ENCODE measurements around the gene TEX2. TPM values are rescaled to one million over a fixed set of nuclear protein-coding genes. Genes with fewer than 3 reads are reported as not detected.

TEX2 gene
- total RNA-seq, 1 experiment from 2014 or later = 10.8 TPM

DNA sequence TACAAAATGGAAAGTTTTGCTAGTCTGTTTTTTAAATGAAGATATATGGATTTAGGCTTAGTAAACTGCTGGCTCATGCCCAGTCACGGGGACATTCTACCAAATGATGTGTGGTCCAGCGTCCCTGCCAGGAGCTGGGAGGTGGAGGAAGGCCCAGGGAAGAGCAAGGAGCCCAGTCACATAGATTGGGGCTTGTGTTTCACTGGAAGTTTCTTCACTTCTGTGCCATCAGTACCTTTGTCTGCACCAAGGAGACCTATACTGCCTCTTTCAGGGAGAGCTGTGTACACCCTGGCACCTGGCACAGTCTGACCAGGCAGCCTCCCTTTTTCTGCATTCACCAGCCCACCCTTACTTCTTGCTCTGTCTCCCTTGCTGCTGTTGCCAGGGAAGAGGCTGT is 100.5 kb downstream of the TEX2 start (continued):
- TF ChIP-seq, protein P1, sequence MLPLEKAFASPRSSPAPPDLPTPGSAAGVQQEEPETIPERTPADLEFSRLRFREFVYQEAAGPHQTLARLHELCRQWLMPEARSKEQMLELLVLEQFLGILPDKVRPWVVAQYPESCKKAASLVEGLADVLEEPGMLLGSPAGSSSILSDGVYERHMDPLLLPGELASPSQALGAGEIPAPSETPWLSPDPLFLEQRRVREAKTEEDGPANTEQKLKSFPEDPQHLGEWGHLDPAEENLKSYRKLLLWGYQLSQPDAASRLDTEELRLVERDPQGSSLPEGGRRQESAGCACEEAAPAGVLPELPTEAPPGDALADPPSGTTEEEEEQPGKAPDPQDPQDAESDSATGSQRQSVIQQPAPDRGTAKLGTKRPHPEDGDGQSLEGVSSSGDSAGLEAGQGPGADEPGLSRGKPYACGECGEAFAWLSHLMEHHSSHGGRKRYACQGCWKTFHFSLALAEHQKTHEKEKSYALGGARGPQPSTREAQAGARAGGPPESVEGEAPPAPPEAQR (CRISPR knock-in tag; IDR thresholded peaks at IDR 0.05) = no peak

GRCh38 chr17:64161380-64162176 is 101.5 kb downstream of the TEX2 start:
- H3K9me3 Mint-ChIP-seq = no peaks in the 10 kb centered on the region
- POLR2A ChIA-PET = interaction anchor here (0.5 kb wide), 2 partner anchors 279 to 280 kb away, joined by 3 read pairs; no protein-coding TSS in a partner anchor

More at GRCh38 chr17:64161380-64162176, 101.5 kb downstream of the TEX2 start:
- Mint-ChIP-seq H3K27me3 (ENCODE audit: low read depth) (no peaks in the 10 kb centered on the region), H3K27ac (no peak overlapping the region), H3K4me1 (peaks cover 18% of the 10 kb centered on the region), H3K36me3 (no peaks in the 10 kb centered on the region), H3K4me3 (no peak overlapping the region)
- TF ChIP-seq, protein P2, sequence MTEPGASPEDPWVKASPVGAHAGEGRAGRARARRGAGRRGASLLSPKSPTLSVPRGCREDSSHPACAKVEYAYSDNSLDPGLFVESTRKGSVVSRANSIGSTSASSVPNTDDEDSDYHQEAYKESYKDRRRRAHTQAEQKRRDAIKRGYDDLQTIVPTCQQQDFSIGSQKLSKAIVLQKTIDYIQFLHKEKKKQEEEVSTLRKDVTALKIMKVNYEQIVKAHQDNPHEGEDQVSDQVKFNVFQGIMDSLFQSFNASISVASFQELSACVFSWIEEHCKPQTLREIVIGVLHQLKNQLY (CRISPR knock-in tag; IDR thresholded peaks at IDR 0.05) = no peak
- TF ChIP-seq ETV6 (CRISPR knock-in tag; IDR thresholded peaks at IDR 0.05) (no peak), NFATC4 (CRISPR knock-in tag; IDR thresholded peaks at IDR 0.05) (no peak), ZNF671 (CRISPR knock-in tag; IDR thresholded peaks at IDR 0.05) (no peak), ZNF416 (CRISPR knock-in tag; IDR thresholded peaks at IDR 0.05) (no peak), CDX4 (CRISPR knock-in tag; IDR thresholded peaks at IDR 0.05; ENCODE audit: borderline replicate concordance) (no peak), JUN (CRISPR knock-in tag; IDR thresholded peaks at IDR 0.05) (no peak), SP1 (CRISPR knock-in tag; conservative IDR thresholded peaks at IDR 0.05) (no peak), MYBL2 (CRISPR knock-in tag; IDR thresholded peaks at IDR 0.05) (no peak), ZNF232 (CRISPR knock-in tag; IDR thresholded peaks at IDR 0.05) (no peak)
- TF ChIP-seq, protein P3, sequence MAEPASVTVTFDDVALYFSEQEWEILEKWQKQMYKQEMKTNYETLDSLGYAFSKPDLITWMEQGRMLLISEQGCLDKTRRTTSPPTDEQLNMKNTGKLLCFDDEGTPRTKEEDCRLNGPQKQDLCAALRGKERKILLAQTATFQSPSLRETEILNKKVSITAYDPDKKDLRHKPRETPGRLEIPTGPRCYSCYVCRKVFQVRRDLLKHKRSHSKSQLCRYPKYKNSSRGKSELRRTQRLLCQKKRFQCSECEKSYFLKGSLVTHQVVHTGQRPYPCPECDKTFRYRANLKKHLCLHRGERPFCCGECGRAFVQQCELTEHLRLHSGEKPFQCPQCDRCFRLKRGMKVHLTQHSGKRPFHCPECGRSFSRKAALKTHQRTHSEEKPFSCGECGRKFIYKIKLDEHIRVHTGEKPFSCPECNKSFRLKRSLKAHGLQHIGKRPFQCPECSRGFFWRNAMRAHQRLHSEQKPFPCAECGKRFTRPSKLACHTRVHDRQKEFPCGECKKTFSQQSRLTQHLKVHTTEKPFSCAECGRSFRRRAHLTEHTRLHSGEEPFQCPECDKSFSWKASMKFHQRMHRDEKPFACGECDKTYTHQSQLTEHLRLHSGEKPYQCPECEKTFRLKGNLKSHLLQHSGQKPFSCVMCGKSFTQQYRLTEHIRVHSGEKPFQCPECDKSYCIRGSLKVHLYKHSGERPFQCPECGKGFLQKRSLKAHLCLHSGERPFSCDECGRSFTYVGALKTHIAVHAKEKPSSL (CRISPR knock-in tag; conservative IDR thresholded peaks at IDR 0.05) = no peak
- TF ChIP-seq, protein P1 (CRISPR knock-in tag; IDR thresholded peaks at IDR 0.05) = no peak
- TF ChIP-seq, protein P4, sequence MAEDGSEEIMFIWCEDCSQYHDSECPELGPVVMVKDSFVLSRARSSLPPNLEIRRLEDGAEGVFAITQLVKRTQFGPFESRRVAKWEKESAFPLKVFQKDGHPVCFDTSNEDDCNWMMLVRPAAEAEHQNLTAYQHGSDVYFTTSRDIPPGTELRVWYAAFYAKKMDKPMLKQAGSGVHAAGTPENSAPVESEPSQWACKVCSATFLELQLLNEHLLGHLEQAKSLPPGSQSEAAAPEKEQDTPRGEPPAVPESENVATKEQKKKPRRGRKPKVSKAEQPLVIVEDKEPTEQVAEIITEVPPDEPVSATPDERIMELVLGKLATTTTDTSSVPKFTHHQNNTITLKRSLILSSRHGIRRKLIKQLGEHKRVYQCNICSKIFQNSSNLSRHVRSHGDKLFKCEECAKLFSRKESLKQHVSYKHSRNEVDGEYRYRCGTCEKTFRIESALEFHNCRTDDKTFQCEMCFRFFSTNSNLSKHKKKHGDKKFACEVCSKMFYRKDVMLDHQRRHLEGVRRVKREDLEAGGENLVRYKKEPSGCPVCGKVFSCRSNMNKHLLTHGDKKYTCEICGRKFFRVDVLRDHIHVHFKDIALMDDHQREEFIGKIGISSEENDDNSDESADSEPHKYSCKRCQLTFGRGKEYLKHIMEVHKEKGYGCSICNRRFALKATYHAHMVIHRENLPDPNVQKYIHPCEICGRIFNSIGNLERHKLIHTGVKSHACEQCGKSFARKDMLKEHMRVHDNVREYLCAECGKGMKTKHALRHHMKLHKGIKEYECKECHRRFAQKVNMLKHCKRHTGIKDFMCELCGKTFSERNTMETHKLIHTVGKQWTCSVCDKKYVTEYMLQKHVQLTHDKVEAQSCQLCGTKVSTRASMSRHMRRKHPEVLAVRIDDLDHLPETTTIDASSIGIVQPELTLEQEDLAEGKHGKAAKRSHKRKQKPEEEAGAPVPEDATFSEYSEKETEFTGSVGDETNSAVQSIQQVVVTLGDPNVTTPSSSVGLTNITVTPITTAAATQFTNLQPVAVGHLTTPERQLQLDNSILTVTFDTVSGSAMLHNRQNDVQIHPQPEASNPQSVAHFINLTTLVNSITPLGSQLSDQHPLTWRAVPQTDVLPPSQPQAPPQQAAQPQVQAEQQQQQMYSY (CRISPR knock-in tag; IDR thresholded peaks at IDR 0.05) = no peak
- TF ChIP-seq, protein P5, sequence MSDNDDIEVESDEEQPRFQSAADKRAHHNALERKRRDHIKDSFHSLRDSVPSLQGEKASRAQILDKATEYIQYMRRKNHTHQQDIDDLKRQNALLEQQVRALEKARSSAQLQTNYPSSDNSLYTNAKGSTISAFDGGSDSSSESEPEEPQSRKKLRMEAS (CRISPR knock-in tag; IDR thresholded peaks at IDR 0.05) = no peak
- TF ChIP-seq, protein P6, sequence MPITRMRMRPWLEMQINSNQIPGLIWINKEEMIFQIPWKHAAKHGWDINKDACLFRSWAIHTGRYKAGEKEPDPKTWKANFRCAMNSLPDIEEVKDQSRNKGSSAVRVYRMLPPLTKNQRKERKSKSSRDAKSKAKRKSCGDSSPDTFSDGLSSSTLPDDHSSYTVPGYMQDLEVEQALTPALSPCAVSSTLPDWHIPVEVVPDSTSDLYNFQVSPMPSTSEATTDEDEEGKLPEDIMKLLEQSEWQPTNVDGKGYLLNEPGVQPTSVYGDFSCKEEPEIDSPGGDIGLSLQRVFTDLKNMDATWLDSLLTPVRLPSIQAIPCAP (CRISPR knock-in tag; IDR thresholded peaks at IDR 0.05) = no peak
- TF ChIP-seq, protein P7, sequence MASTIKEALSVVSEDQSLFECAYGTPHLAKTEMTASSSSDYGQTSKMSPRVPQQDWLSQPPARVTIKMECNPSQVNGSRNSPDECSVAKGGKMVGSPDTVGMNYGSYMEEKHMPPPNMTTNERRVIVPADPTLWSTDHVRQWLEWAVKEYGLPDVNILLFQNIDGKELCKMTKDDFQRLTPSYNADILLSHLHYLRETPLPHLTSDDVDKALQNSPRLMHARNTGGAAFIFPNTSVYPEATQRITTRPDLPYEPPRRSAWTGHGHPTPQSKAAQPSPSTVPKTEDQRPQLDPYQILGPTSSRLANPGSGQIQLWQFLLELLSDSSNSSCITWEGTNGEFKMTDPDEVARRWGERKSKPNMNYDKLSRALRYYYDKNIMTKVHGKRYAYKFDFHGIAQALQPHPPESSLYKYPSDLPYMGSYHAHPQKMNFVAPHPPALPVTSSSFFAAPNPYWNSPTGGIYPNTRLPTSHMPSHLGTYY (CRISPR knock-in tag; IDR thresholded peaks at IDR 0.05) = no peak
- CTCF ChIA-PET = no interaction called here
- no peak for DNase-seq (ENCODE audit: low spot score)
- ATAC-seq = no peak

All from WTC11 (cell line).